ENCODE results near the gene SERPIND1.

The SERPIND1 gene

DNA sequence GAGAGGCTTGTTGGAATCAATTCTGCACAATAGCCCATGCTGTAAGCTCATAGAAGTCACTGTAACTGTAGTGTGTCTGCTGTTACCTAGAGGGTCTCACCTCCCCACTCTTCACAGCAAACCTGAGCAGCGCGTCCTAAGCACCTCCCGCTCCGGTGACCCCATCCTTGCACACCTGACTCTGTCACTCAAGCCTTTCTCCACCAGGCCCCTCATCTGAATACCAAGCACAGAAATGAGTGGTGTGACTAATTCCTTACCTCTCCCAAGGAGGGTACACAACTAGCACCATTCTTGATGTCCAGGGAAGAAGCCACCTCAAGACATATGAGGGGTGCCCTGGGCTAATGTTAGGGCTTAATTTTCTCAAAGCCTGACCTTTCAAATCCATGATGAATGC lies 13.3 kb downstream of the SERPIND1 start:
- no peak overlapping the region for H3K4me3 ChIP-seq (ENCODE audit: low read length)
- no peak for DNase-seq (ENCODE audit: low read depth, low spot score)

DNA sequence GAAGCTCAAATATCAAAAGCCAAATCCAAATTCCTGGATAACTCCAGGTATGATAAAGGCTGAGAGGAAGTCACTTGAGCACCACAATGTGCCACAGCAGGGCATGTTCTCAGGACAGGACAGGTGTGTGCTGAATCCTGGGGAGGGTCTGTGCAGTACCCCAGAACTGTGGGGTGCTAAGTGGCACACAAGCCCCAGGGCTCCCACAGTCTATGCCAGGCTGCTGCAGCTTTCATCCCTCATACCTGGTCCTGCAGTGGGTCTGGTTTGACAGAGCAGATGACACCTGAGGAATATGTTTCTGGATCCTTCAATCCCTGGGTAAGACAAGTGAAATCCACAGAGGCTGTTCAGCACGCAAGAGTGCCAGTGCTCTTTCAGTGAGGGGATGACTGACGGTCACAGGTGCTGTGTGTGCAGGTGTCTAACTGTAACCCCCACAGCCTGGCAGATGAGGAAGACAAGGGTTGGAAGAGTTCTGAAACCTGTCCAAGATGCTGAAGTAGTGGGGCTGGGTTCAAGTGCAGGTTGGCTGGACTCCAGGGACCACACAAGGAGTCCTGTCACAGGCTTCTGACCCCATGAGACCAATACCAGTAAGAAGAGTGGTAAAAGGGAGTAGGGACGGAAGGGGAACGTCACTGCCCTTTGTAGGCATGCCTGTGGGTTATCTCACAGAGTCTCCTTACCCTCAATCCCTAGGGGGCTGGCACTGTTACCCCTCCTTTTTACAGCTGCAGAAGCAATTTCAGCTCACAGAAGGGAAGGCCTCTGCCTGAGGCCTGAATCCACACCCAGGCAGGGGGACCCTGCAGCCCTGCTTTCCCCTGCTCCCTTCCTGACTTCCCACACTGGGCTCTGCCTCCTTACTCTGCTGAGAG lies 14.1 kb downstream of the SERPIND1 start:
- DNase-seq (ENCODE audit: low read depth, low spot score): no peak
- no peak overlapping the region for H3K4me3 ChIP-seq (ENCODE audit: low read length)

DNA sequence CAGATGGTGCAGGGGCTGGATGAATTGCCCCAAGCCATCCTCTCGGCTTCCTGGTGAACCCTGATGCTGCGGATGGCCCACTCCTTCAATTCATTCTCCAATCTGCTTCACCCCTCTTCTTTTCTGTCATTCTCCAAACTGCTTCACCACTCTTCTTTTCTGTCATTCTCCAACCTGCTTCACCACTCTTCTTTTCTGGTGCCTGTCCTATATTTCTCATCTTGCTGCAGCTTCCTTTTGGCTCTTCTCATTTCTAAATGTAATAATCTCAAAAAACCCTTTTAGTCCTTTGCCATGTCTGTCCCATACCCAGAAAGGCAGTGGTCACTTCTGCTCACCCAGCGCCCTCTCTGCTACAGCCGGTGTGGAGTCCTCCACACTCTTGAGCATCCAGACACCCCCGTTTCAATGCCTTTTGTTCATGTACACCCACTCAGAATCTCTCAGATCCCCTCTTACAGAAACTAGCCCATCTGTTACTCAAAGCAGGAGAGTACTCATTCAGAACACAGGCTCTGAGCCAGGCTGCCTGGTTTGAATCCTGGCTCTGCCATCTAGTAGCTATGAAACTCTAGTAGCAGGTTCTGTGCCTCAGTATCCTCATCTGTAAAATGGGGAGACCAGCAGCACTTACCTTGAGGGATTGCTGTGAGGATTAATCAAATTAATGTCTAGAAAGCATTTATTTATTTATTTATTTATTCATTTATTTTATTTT lies 14.9 kb downstream of the SERPIND1 start:
- no peak for DNase-seq (ENCODE audit: low read depth, low spot score)
- H3K4me3 ChIP-seq (ENCODE audit: low read length): no peak overlapping the region

DNA sequence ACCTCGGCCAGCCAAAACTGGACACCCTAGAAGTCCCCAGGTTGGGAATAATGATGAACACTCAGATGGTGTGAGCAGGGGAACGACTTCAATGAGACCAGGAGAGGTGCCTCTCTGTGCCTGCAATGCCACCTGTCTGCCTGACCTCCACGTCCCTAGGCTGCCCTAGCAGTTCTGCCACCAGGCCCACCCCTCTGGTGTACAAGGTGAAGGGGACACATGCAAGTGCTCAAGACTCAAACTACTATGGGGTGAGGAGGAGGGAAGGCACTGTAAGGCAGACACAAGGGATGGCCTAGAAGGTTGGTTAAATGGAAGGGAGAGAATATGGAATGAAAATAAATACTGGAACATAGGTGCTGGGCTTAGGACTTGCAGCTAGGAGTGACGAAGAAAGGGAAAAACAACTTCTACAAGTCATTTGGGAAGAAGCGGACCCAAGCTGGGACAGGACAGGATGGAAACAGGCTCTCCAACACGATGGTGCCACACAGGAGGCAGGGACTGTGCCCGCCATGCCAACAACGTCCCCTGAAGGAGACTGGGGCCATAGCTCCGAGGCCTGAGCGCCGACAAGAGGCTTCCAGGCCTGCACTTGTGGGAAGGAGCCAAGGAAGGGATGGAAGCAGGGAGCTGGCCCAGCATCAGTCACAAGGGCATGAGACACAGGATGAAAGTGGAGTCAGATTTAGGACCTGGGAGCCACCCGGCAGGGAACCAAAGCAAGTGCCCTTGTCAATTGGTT lies 18.5 kb downstream of the SERPIND1 start:
- H3K4me3 ChIP-seq (ENCODE audit: low read length): no peak overlapping the region
- DNase-seq (ENCODE audit: low read depth, low spot score): no peak

DNA sequence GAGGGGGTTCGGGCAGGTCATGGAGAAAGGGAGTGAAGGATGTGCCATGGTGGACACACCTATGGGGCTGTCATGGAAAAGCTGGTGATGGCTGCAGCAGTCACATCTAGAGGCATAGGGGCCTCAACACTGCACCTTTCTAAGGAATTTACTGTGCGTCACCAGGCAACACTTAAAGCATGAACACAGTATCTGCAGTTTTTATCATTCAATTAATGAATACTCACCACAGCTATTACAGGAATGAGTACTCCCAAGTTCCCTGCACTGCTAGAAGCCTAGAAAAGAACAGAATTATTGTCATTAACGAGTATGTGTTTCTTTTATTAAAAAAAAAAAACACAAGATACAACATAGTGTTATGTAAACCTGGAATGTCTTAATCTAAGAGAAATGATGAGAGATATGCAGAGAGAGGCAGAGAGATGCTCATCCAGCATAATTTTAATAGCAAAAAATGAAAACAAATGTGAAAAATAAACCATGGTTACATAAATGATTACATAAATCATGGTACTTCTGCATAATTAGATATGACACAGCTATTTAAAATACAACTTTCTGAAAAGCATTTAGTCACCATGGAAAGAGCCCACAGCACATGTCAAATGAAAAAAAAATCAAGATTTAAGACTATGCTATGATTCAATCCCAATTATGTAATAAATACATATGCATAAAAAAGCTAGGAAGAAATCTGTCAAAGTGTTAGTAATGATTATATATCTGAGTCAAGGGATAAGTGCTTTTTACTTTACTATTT lies 19.2 kb downstream of the SERPIND1 start:
- no peak for DNase-seq (ENCODE audit: low read depth, low spot score)

DNA sequence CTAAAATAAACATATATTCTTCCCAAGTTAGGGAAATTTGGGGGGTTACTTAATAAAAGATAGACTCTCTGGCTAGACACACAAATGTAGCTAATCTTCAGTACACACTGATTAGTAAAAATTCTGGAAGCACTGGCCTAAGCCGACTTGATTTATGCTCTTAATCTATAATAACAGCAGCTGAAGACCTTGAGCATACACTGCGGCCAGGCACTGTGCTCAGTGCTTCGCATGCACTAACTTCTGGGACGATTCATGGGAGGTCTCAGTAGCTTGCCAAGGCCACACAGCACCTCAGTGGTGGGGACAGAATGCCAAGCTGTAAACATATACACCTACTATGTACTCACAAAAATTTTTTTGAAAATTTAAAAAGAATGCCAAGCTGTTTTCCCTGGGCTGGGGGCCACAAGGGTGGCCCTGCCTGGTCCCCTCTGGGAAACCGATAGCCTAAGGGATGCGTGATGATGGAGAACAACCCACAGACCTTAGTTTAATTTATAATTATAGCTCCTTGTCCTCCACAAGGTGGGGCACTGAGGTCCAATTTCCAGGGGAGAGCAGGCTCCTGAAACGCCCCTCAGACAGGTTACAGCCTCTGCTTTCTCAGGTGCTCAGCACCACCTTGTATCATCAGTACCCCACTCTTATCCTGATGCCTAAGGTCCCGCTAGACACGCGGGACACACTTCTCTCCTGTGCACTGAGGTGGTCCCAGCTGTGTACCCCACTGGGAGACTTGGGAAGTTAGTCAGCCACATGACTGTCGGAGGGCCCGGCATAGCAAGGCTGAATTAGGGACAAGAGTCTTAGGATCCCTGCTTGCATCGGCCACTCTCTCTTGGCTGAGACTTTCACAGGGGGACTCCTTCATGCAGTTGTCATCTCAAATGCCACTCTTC lies 20.1 kb downstream of the SERPIND1 start:
- DNase-seq (ENCODE audit: low read depth, low spot score): no peak
- no peak overlapping the region for H3K4me3 ChIP-seq (ENCODE audit: low read length)

More for the DNA sequence above, 19.2 kb downstream of the SERPIND1 start:
- no peak overlapping the region for H3K4me3 ChIP-seq (ENCODE audit: low read length)

DNA sequence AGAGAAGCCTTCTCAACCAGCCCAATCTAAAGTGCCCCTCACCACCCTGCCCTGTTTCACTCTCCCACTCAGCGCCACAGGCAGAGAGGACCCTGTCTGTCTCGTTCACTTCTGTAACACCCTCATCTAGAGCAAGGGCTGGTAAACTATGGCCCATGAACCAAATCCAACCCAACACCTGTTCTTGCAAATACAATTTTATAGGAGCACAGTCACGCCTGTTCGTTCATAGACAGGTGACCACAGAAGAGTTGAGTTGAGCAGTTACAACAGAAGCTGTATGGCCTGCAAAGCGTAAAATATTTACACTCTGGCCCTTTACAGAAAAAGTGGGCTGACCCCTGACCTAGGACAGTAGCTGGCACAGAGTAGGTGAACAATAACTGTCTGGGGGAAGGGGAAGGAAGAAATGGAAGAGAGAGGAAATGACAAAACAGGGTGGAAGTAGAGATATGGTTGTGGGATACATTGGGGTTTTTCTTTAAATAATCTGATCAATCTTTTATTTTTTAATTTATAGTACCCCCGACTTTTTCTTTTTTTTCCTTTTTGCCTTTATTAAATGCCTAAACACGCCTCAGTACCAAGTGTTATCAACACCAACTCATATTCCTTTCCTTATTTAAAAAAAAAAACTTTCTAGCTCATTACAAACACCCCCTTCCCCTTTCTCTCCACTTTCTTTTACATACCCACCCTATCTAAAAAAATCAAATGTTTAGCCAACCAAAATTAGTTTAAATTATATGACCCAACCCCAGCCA lies 20.9 kb downstream of the SERPIND1 start:
- DNase-seq (ENCODE audit: low read depth, low spot score): no peak
- no peak overlapping the region for H3K4me3 ChIP-seq (ENCODE audit: low read length)

DNA sequence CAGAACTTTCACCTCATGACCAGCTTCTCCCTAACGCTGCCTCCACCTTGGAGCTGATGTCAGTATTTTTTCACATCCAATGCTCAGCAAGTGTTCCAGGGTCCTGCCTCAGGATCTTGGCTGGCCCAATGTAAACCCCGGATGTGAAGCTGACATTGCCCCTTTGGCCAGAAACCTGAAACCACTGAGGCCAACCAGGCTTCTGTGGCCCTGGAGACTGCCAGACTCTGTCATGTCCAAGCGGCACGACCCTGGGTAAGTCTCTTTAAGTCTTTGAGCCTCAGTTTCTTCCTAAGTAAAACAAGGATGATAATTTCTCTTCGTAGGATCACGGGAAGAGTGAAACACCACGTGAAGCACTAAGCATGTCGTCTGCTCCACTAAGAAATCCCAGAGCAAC lies 22.8 kb downstream of the SERPIND1 start:
- DNase-seq (ENCODE audit: low read depth, low spot score): no peak
- H3K4me3 ChIP-seq (ENCODE audit: low read length): no peak overlapping the region

DNA sequence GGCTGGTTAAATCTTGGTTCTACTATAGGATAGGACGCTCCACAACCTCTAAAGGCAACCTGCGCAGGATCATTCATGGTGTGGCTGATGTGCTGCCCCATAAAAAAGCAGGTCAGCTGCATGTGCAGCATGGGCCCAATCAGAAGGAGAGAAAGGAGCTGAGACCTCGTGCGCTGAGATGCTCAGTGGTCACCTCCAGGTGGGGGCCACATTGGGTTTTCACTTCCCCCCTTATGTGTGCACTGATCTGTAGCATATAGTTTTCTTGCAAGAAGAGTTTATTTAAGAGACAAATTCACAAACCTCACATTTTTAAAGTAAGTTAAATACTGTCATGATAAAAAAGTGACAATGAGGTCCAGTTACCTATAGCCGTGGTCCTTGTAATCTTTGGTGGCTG lies 24.3 kb downstream of the SERPIND1 start:
- H3K4me3 ChIP-seq (ENCODE audit: low read length): no peak overlapping the region
- no peak for DNase-seq (ENCODE audit: low read depth, low spot score)

DNA sequence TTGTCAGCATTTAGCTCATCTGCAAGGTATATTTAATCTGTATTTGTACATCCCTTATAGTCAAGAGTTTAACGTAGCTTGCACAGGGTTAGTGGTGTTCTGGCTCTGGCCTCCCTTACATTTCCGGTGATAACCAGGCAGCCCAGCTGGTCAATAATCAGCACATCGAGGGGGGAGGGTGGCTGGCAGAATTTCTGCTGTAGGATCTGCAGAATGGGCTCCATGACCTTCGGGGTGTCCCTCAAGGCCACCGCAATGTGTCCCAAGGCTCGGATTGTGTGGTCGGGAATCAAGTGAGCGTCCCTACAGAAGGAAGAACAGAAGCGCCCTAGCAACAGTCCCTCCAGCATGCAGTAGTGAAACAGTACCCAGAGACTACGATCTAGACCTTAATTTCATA lies 25.1 kb downstream of the SERPIND1 start:
- DNase-seq (ENCODE audit: low read depth, low spot score): no peak
- no peak overlapping the region for H3K4me3 ChIP-seq (ENCODE audit: low read length)

DNA sequence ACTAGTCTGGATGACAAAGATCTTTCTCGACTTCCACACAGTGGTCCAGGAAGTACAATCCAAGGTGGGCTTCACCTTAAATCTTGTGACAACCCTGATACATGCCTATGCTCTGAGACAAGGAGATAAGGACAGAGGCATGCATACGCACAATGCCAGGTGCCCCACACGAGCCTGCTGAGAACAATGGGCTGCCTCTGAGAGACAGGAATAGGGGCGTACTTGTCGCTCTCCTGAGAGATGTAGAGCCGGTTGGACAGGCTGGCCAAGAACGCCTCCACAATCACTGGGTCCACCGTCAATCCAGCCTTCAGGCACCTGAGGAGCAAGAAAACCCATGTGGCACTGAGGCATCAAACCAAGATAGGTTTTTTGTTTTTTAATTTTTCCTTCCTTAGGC lies 25.5 kb downstream of the SERPIND1 start:
- H3K4me3 ChIP-seq (ENCODE audit: low read length): no peak overlapping the region
- DNase-seq (ENCODE audit: low read depth, low spot score): no peak

DNA sequence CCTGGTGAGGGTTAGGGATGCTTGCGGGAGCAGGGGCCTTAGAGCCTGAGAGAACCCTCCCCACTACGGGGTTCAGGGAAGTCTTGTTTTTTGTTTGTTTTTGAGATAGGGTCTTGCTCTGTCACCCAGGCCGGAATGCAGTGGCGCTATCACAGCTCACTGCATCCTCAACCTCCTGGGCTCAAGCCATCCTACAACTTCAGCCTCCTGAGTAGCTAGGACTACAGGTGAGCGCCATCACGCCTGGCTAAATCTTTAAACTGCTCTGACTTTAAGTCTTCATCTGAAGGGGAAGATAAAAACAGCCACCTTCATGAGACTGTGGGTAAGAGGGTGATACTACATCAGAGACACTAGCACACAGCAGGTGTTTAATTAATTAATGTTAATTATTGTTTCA lies 28.5 kb downstream of the SERPIND1 start:
- no peak for DNase-seq (ENCODE audit: low read depth, low spot score)
- no peak overlapping the region for H3K4me3 ChIP-seq (ENCODE audit: low read length)

DNA sequence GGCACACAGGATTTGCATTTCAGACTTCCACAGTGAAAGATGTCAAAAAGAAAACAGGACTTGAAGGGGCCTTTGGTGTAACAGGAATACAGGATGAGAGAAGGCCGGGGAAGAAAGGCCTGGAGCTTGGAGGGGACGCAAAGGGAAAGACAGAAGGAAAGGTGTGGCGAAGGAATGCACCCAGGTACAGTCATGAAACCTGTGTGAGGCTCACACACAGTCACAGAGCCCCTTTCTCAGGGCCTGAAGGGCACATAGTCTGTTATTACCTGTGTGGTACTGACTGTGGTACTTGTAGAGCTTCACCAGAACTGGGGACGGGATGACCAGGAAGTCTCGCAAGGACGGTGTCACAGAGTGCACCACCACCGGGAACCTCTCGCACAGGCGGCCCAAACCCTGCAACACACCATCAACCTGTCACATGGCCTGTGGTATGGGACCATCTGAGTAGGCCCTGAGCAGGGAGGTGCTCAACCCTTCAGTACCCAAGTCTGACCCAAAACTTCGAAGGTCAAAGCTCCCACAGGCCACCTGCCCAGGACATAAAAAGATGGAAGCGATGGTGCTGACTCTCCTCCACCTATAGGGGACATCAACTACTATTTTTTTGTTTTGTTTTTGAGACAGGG lies 29.1 kb downstream of the SERPIND1 start:
- H3K4me3 ChIP-seq (ENCODE audit: low read length): no peak overlapping the region
- DNase-seq (ENCODE audit: low read depth, low spot score): no peak

DNA sequence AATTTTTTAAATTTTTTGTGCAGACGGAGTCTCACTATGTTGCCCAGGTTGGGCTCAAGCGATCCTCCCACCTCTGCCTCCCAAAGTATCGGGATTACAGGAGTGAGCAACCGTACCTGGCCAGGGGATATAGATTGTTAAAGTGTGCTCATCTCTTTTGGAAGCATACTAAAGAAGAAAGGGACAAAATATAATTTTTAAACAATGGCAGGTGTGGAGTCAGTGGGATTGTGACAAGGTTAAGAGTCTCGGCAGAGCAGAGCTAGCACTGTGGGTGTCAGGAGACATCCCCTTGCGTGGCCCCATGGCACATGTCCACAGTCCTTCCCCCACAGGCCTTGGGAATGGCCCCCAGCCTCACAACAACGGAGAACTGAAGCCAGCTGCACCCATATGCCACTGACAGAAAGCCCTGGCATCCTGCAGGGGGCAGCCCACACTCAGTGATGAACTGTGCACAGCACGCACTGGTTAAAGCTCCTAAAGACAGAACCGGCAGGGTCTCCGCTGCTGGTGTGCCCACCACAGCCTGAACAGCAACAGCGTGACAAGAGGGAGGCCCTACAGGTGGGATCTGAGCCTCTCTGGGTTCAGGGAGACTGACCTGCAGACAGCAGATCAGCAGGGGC lies 29.9 kb downstream of the SERPIND1 start:
- peak; percentile 18 for DNase-seq (ENCODE audit: low read depth, low spot score)
- no peak overlapping the region for H3K4me3 ChIP-seq (ENCODE audit: low read length)

DNA sequence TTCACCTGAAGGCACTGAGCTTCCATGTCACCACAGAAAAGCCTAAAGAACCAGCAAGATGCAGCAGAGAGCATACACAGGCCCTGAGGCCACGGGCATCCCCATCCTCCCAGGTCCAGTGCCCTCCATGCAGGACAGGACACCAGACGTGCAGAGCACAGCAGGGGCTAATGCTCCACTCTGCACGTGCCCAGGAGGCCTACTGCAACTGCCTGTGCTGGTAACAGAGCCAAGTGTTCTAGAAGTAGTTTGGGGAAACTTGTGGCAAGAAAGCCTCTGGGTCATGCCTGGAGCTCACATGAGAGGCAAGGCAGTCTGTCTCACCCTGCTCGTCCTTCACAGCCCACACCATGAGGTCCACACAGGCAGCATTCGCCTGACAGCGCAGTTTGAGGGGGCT lies 30.7 kb downstream of the SERPIND1 start:
- no peak overlapping the region for H3K4me3 ChIP-seq (ENCODE audit: low read length)
- DNase-seq (ENCODE audit: low read depth, low spot score): no peak

DNA sequence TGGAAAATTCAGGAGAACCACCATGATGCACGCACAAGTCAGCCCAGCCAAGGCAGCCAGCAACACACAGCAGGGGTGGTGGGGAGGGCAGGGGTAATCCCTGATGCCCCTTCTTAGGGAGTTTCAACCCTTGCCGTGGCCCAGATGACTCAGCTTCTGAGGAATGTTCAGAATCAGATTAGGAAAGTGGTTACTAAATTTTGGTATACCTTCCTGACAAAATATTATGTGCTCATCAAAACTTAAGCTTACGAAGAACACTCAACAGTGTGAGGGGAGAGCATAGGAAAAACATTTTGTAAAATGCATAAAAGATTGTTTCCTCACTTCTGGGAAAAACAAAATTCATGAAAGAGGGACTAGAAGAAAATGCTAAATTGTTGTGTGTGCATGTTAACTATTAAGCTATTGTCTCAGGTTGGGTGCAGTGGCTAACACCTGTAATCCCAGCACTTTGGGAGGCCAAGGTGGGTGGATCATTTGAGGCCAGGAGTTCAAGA lies 32.1 kb downstream of the SERPIND1 start:
- no peak overlapping the region for H3K4me3 ChIP-seq (ENCODE audit: low read length)
- no peak for DNase-seq (ENCODE audit: low read depth, low spot score)
